A673 (cell line): Measurements from ENCODE around the gene SPECC1.

Experiments
- EZH2 ChIP-seq: fragments of 200-600 bp; sonication (generic); IDR thresholded peaks from 2 replicates; pipeline ENCODE4 v1.6.1; 2017; ENCODE audit warnings: borderline replicate concordance, low read depth, mild to moderate bottlenecking, mixed read lengths, antibody characterized with exemption, low read length; ENCODE audit not compliant: poor library complexity, severe bottlenecking
- TF ChIP-seq, protein P1 (sequence below): fragments of 300-800, 200-600 bp; sonication (generic); conservative IDR thresholded peaks from 2 replicates; pipeline ENCODE4 v1.5.1; 2017; ENCODE audit warnings: low read depth, mild to moderate bottlenecking, antibody characterized with exemption, low read length, moderate library complexity, mixed read lengths

DNA sequence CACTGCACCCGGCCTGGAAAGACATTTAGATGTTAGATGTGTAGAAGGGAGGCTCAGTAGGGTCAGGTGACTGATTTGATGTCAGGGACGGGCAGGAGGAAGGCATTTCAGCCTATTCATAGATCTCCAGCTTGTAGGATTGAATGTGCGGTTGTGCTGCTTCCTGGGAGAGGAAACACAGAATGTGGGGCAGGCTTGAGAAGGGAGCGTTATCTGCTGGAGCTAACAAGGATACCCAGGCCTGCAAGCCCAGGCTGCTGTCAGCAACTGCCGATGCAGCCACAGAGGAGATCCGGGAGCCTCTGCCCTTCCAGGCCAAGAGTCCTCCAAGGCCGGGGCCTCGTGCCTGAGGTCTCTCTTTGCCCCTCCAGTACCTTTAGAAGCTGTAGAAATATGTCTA, 205.6 kb downstream of the SPECC1 start:
- TF ChIP-seq, protein P1, sequence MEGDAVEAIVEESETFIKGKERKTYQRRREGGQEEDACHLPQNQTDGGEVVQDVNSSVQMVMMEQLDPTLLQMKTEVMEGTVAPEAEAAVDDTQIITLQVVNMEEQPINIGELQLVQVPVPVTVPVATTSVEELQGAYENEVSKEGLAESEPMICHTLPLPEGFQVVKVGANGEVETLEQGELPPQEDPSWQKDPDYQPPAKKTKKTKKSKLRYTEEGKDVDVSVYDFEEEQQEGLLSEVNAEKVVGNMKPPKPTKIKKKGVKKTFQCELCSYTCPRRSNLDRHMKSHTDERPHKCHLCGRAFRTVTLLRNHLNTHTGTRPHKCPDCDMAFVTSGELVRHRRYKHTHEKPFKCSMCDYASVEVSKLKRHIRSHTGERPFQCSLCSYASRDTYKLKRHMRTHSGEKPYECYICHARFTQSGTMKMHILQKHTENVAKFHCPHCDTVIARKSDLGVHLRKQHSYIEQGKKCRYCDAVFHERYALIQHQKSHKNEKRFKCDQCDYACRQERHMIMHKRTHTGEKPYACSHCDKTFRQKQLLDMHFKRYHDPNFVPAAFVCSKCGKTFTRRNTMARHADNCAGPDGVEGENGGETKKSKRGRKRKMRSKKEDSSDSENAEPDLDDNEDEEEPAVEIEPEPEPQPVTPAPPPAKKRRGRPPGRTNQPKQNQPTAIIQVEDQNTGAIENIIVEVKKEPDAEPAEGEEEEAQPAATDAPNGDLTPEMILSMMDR: no peak
- TF ChIP-seq EZH2: no peak
